ENCODE data around the gene TRIM54.

- TF ChIP-seq CTCF (IDR thresholded peaks at IDR 0.05; ENCODE audit: poor library complexity, severe bottlenecking) = no peak
- TF ChIP-seq EZH2 (IDR thresholded peaks at IDR 0.05; ENCODE audit: borderline replicate concordance, insufficient read depth, low read length, poor library complexity, severe bottlenecking) = no peak
- TF ChIP-seq EP300 (conservative IDR thresholded peaks at IDR 0.05; ENCODE audit: poor library complexity, severe bottlenecking) = no peak
- no peak for TF ChIP-seq TAF1 (IDR thresholded peaks at IDR 0.05; ENCODE audit: low read depth)
- no peak for TF ChIP-seq SMC3 (conservative IDR thresholded peaks at IDR 0.05; ENCODE audit: poor library complexity)
Observed at GRCh38 chr2:27249159-27249890, 32.9 kb upstream of the TRIM54 start.

All from neural cell (in vitro differentiated cells).